ENCODE data around the gene SRD5A1.

The SRD5A1 gene

GRCh38 chr5:6632888-6633468 lies at the start of gene SRD5A1, which contains the start of gene NSUN2:
Gene SRD5A1, plus strand, starts transcription at chr5:6633440. Its CDS starts 137 bp downstream, at chr5:6633577.
Gene NSUN2, minus strand, starts transcription at chr5:6633044. Its CDS starts 65 bp downstream, at chr5:6632979.
- H3K27ac ChIP-seq: peak within 1 kb of the TSS; percentile 99
- H3K27me3 ChIP-seq (replicated peaks): no peaks in the 10 kb centered on the region
- H3K36me3 ChIP-seq (replicated peaks): peaks cover 26% of the 10 kb centered on the region
- TF ChIP-seq, protein P1, sequence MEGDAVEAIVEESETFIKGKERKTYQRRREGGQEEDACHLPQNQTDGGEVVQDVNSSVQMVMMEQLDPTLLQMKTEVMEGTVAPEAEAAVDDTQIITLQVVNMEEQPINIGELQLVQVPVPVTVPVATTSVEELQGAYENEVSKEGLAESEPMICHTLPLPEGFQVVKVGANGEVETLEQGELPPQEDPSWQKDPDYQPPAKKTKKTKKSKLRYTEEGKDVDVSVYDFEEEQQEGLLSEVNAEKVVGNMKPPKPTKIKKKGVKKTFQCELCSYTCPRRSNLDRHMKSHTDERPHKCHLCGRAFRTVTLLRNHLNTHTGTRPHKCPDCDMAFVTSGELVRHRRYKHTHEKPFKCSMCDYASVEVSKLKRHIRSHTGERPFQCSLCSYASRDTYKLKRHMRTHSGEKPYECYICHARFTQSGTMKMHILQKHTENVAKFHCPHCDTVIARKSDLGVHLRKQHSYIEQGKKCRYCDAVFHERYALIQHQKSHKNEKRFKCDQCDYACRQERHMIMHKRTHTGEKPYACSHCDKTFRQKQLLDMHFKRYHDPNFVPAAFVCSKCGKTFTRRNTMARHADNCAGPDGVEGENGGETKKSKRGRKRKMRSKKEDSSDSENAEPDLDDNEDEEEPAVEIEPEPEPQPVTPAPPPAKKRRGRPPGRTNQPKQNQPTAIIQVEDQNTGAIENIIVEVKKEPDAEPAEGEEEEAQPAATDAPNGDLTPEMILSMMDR (IDR thresholded peaks at IDR 0.05; ENCODE audit: low read depth, low read length, missing control alignments): no peak
- peak within 1 kb of the TSS; percentile 71 for H3K4me3 ChIP-seq (ENCODE audit: low read depth, low read length)
- in situ Hi-C loops (cut with HindIII; ENCODE audit: low pct_ligation_motif_present, low sequenced_read_pairs): loop anchor here (25.0 kb wide), 1 partner anchor 104 kb away; no protein-coding TSS in a partner anchor
- DNase-seq: peak; percentile 77

- peaks cover 15% of the 10 kb centered on the region for H3K27me3 ChIP-seq (replicated peaks)
- in situ Hi-C loops (cut with HindIII; ENCODE audit: low pct_ligation_motif_present, low sequenced_read_pairs): no loop called here
- TF ChIP-seq, protein P1 (IDR thresholded peaks at IDR 0.05; ENCODE audit: low read depth, low read length, missing control alignments): no peak
These were observed 49.1 kb upstream of the SRD5A1 start for GRCh38 chr5:6584101-6584645.

DNA sequence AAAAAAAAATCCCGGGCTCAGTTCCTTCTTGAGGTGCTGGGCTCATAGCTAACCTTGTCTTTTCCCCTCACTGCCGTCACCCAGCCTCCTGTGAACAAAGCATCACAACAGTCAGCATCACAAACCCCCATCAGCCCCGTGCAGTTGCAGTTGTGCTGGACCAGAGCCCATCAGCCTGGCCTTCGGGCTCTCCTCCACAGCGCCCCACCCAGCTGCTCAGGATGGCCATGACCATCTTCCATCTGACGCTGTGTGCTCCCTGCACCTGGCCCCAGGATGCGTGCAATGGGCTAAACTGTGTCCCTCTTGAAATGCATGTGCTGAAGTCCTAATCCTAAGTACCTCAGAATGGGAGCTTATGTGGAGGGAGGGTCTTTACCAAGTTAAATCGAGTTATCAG lies 48.5 kb upstream of the SRD5A1 start:
- DNase-seq: no peak
- in situ Hi-C loops (cut with HindIII; ENCODE audit: low pct_ligation_motif_present, low sequenced_read_pairs): no loop called here
- TF ChIP-seq, protein P1 (IDR thresholded peaks at IDR 0.05; ENCODE audit: low read depth, low read length, missing control alignments): no peak
- H3K36me3 ChIP-seq (replicated peaks): no peaks in the 10 kb centered on the region
- no peak overlapping the region for H3K27ac ChIP-seq
- H3K4me3 ChIP-seq (ENCODE audit: low read depth, low read length): no peak overlapping the region
- peaks cover 15% of the 10 kb centered on the region for H3K27me3 ChIP-seq (replicated peaks)

More at GRCh38 chr5:6584101-6584645, 49.1 kb upstream of the SRD5A1 start:
- Histone ChIP-seq H3K4me3 (ENCODE audit: low read depth, low read length) (no peak overlapping the region), H3K36me3 (replicated peaks) (no peaks in the 10 kb centered on the region), H3K27ac (no peak overlapping the region)
- DNase-seq: no peak

DNA sequence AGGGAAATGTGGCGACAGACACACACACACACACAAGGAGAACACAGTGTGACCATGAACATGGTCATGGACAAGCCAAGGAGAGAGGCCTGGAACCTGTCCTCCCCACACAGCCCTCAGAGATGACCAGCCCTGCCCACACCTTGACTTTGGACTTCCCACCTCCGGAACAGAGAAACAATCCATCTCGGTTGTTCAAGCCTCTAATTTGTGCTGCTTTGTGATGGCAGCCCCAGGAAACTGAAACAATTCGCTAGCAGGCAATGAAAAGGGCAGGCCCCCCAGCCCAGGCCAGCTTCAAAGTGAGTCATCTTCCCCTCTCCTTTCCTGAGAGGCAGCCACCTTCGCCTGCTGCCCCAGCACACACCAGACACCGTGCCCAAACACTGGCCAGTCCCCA lies 48.1 kb upstream of the SRD5A1 start:
- no peaks in the 10 kb centered on the region for H3K36me3 ChIP-seq (replicated peaks)

DNA sequence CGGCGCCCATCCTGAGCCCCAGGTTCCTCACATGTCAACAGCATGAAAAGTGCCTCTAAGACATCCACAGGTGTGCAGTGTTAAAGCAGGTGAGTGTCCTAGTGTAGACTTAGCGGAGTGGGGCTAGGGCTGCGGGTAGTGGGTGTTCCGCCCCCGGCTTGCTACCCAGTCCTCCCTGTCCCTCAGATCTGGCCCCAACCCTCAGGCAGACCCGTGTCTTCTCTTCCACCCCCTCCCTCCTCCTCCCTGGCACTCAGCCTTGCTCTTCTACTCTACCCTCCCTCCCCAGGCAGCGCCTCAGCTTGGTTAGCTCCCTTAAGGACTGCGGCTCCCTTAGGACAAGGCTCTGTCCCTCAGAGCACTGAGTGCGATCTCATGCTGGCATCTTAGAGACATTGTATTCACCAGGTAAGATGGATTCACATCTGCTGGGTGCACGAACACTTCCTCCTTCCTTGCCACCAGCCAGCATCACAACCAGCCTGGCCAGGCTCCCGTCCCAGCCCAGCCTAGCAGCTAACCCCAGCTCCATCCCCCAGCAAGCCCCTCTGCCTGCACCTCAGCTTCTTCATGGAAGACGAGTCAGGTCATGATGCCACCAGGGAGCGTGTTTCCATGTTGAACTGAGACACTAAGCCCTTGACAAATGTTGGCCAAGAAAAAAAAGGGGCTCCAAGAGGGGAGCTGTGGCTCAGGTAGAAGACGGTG lies 47.1 kb upstream of the SRD5A1 start:
- DNase-seq: no peak
- TF ChIP-seq, protein P1 (IDR thresholded peaks at IDR 0.05; ENCODE audit: low read depth, low read length, missing control alignments): no peak
- no peak overlapping the region for H3K27ac ChIP-seq
- in situ Hi-C loops (cut with HindIII; ENCODE audit: low pct_ligation_motif_present, low sequenced_read_pairs): no loop called here
- H3K4me3 ChIP-seq (ENCODE audit: low read depth, low read length): no peak overlapping the region
- no peaks in the 10 kb centered on the region for H3K36me3 ChIP-seq (replicated peaks)
- H3K27me3 ChIP-seq (replicated peaks): peaks cover 15% of the 10 kb centered on the region

More for the DNA sequence above, 48.1 kb upstream of the SRD5A1 start:
- H3K4me3 ChIP-seq (ENCODE audit: low read depth, low read length): no peak overlapping the region
- H3K27me3 ChIP-seq (replicated peaks): peaks cover 15% of the 10 kb centered on the region
- in situ Hi-C loops (cut with HindIII; ENCODE audit: low pct_ligation_motif_present, low sequenced_read_pairs): no loop called here
- DNase-seq: no peak
- no peak overlapping the region for H3K27ac ChIP-seq
- TF ChIP-seq, protein P1 (IDR thresholded peaks at IDR 0.05; ENCODE audit: low read depth, low read length, missing control alignments): no peak
